Ovary (tissue), 3 donors: ENCODE measurements around the gene RPS27.

Source experiments
- CTCF ChIP-seq, 3 donors: fragments of 450-650 bp in 2 of 3; fragments of 200-600 bp in 1 of 3; IDR thresholded peaks; one replicate each; pipeline versions ENCODE4 v1.5.1 to v1.8.0; 2016 to 2022; ENCODE audit warnings: antibody characterized with exemption in 3 of 3, mild to moderate bottlenecking in 1 of 3
- EP300 ChIP-seq: sonication (generic); formaldehyde crosslinking; IDR thresholded peaks from one replicate; pipeline ENCODE4 v1.6.1; 2017; ENCODE audit warnings: antibody characterized with exemption
- donor health status: DM: no; HTN: no; CAD: no.

- no peak for TF ChIP-seq CTCF (IDR thresholded peaks at IDR 0.05)
- no peak for TF ChIP-seq EP300
Measured at GRCh38 chr1:153968408-153968807, 22.2 kb upstream of the RPS27 start.
